ENCODE results near the gene ESAM.

DNA sequence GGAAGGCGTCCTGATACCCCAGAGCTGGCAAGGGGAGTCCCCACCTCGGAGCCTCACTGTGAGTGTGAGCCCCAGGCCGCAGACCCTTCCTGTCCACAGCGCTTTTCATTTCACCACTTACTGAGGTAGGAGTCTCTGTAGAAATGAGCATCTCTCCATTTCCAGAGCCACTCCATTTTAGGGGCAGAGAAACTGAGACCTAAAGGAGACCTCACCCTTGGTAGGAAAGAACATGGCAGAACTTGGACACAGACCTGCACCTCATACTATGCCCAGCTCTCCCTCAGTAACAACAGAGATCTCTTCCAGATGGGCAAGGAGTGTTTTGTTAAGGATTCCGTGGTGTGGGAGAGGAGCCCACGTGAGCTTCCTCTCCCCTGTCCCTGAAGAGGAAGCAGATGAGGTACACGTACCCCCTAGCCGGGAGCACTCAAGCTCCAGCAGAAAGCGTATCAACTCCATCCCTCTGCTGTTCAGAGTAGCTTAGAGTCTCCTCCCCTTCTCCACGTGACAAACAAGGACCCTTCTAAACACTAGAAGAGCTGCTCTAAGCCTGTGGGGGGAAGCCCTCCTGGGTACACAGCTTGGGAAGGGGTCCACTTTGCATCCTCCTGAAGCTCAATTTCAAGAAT is 9.5 kb downstream of the ESAM start:
- TF ChIP-seq, protein P1, sequence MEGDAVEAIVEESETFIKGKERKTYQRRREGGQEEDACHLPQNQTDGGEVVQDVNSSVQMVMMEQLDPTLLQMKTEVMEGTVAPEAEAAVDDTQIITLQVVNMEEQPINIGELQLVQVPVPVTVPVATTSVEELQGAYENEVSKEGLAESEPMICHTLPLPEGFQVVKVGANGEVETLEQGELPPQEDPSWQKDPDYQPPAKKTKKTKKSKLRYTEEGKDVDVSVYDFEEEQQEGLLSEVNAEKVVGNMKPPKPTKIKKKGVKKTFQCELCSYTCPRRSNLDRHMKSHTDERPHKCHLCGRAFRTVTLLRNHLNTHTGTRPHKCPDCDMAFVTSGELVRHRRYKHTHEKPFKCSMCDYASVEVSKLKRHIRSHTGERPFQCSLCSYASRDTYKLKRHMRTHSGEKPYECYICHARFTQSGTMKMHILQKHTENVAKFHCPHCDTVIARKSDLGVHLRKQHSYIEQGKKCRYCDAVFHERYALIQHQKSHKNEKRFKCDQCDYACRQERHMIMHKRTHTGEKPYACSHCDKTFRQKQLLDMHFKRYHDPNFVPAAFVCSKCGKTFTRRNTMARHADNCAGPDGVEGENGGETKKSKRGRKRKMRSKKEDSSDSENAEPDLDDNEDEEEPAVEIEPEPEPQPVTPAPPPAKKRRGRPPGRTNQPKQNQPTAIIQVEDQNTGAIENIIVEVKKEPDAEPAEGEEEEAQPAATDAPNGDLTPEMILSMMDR (IDR thresholded peaks at IDR 0.05; ENCODE audit: low read depth, low read length), result no peak
- no peak for TF ChIP-seq POLR2A (IDR thresholded peaks at IDR 0.05; ENCODE audit: extremely low read depth, insufficient read length)
